GM18909 (cell line): ENCODE results near the gene CYBC1.

ENCODE experiments used
- ATAC-seq: cut with Tn5 transposase; IDR thresholded peaks from one replicate; pipeline ENCODE4 v1.9.1; 2021; ENCODE audit warnings: mild to moderate bottlenecking; ENCODE audit not compliant: unreplicated experiment, poor library complexity

The CYBC1 gene

GRCh38 chr17:82449883-82450356 lies 632 bp downstream of the CYBC1 start:
- ATAC-seq, result no peak

GRCh38 chr17:82449131-82449882 lies 1.2 kb downstream of the CYBC1 start:
- ATAC-seq, result peak; percentile 66

- ATAC-seq, result no peak
Observed at GRCh38 chr17:82447876-82448275, 2.7 kb downstream of the CYBC1 start.

GRCh38 chr17:82446649-82447048 lies 3.9 kb downstream of the CYBC1 start:
- no peak for ATAC-seq

- ATAC-seq, result no peak
Observed at GRCh38 chr17:82446124-82446523, 4.4 kb downstream of the CYBC1 start.

GRCh38 chr17:82445542-82445941 lies 5.0 kb downstream of the CYBC1 start:
- ATAC-seq, result no peak

GRCh38 chr17:82444941-82445521 lies 5.5 kb downstream of the CYBC1 start:
- no peak for ATAC-seq

- no peak for ATAC-seq
Observed at GRCh38 chr17:82444284-82444893, 6.2 kb downstream of the CYBC1 start.

GRCh38 chr17:82443465-82444283 lies 6.9 kb downstream of the CYBC1 start:
- no peak for ATAC-seq

- no peak for ATAC-seq
Observed at GRCh38 chr17:82442643-82443464, 7.7 kb downstream of the CYBC1 start.

GRCh38 chr17:82441691-82442487 lies 8.7 kb downstream of the CYBC1 start:
- no peak for ATAC-seq

GRCh38 chr17:82440991-82441627 lies 9.4 kb downstream of the CYBC1 start:
- no peak for ATAC-seq

GRCh38 chr17:82440469-82440981 lies 10.0 kb downstream of the CYBC1 start:
- ATAC-seq, result no peak

GRCh38 chr17:82439829-82440365 lies 10.7 kb downstream of the CYBC1 start:
- ATAC-seq, result no peak

- no peak for ATAC-seq
Observed at GRCh38 chr17:82439194-82439828, 11.2 kb downstream of the CYBC1 start.

GRCh38 chr17:82438401-82439193 lies 12.0 kb downstream of the CYBC1 start:
- no peak for ATAC-seq

GRCh38 chr17:82437325-82437668 lies 13.3 kb downstream of the CYBC1 start:
- no peak for ATAC-seq
